Upper lobe of left lung (tissue), 4 donors: Measurements from ENCODE around the gene RIN1.

ENCODE experiments used
- EP300 ChIP-seq, 4 donors: sonication (generic); formaldehyde crosslinking; IDR thresholded peaks; one replicate each; pipeline ENCODE4 v1.5.1; 2017; ENCODE audit warnings: antibody characterized with exemption in 4 of 4, control low read depth in 2 of 4
- TF ChIP-seq, protein P1 (sequence below), 6 experiments: fragments of 450-650 bp in 4 of 6; fragments of 200-600 bp in 2 of 6; sonication (generic) in 2 of 6; IDR thresholded peaks; one replicate each; pipeline ENCODE4 v1.5.1; 2016 to 2019; ENCODE audit warnings: antibody characterized with exemption in 6 of 6

DNA sequence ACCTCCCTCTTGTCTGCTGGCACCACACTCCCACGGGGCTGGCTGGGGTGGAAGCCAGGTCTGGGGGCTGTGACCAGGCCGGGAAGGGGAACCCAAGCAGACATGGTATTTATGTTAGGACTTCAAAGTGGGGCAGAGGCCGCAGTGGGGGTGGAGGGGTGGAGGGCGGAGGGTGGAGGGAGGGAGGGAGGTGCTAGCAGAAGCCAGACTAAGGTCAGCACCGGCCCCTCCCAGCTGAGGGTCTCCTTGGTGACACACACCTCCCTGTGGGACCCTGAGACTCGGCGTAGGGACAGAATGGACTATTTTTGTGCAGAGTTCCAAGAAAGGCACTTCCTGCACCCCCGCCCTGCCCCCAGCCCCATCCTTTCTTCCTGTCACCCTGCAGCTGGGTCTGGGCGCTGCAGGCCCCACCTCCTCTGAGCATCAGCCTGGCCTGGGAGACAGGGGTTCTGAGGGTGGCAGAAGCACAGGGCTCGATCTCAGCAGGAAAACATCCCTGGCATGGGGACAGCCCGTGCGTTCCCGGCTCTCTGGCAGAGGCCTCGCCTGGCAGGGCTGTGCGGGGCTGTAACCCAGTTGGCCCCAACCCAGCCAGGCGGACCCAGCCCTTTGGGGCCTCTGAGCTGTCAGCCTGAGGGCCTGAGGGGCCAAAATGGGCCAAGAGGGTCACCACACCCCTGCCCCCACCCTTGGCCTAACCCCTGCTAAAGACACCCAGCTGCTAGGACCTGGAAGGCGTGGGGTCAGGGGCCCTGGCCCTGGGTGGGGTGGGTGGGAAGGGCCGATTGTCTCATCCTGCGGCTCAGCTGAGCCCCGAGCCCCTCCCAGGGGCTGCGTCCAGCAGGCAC lies 9.7 kb downstream of the RIN1 start:
- TF ChIP-seq, protein P1, sequence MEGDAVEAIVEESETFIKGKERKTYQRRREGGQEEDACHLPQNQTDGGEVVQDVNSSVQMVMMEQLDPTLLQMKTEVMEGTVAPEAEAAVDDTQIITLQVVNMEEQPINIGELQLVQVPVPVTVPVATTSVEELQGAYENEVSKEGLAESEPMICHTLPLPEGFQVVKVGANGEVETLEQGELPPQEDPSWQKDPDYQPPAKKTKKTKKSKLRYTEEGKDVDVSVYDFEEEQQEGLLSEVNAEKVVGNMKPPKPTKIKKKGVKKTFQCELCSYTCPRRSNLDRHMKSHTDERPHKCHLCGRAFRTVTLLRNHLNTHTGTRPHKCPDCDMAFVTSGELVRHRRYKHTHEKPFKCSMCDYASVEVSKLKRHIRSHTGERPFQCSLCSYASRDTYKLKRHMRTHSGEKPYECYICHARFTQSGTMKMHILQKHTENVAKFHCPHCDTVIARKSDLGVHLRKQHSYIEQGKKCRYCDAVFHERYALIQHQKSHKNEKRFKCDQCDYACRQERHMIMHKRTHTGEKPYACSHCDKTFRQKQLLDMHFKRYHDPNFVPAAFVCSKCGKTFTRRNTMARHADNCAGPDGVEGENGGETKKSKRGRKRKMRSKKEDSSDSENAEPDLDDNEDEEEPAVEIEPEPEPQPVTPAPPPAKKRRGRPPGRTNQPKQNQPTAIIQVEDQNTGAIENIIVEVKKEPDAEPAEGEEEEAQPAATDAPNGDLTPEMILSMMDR (IDR thresholded peaks at IDR 0.05), result no peak
- TF ChIP-seq EP300 (IDR thresholded peaks at IDR 0.05), result no peak
